Endothelial cell of umbilical vein (primary cell): ENCODE results near the gene PNPO. TPM values are rescaled to one million over a fixed set of nuclear protein-coding genes. Genes with fewer than 3 reads are reported as not detected.

ENCODE experiments used
- BruUV-seq: library from RNA; stranded (reverse); fragments of 400-500 nt; replicated peaks from 2 replicates; lab custom pipeline; 2021; lab: Mats Ljungman, UMichigan
- CTCF ChIA-PET: fragments of 300-600, 350-600 bp; sonication (Branson Sonifier 250); formaldehyde crosslinking; loops from one replicate; lab custom pipeline; 2021; ENCODE audit warnings: antibody characterized with exemption, inconsistent platforms; lab: Charles Lee
- POLR2A ChIA-PET: fragments of 300-600, 350-600 bp; sonication (Branson Sonifier 250); formaldehyde crosslinking; loops from one replicate; lab custom pipeline; 2021; ENCODE audit warnings: antibody characterized with exemption, inconsistent platforms; lab: Charles Lee
- DNase-seq: peaks from one replicate; pipeline ENCODE4 v3.0.0-alpha.2; 2011; ENCODE audit warnings: low read depth, low spot score
- FAIRE-seq: peaks from 2 replicates; lab custom pipeline; 2011; peaks lifted over from hg19 to GRCh38; lab: Jason Lieb, UNC
- H2AFZ ChIP-seq: 2 replicates; pipeline ENCODE4 v1.6.0; 2012; ENCODE audit warnings: low read depth, low read length, control low read depth, inconsistent platforms
- H3K27ac ChIP-seq: 2 replicates; pipeline ENCODE4 v1.5.1; 2011; ENCODE audit warnings: low read depth, mild to moderate bottlenecking, control low read depth, low read length, moderate library complexity; ENCODE audit not compliant: insufficient read depth
- H3K27me3 ChIP-seq, 2 experiments: 2 replicates each; pipeline versions ENCODE4 v1.6.0 to v1.6.1; 2011; ENCODE audit warnings: low read length in 2 of 2, mixed read lengths in 1 of 2; ENCODE audit not compliant: control insufficient read depth in 2 of 2, insufficient read depth in 2 of 2
- H3K36me3 ChIP-seq, 2 experiments: 2 replicates in 1 of 2; 3 replicates in 1 of 2; pipeline ENCODE4 v1.5.1; 2011; ENCODE audit warnings: low read length in 2 of 2, mild to moderate bottlenecking in 1 of 2, moderate library complexity in 1 of 2; ENCODE audit not compliant: control insufficient read depth in 2 of 2, insufficient read depth in 2 of 2; ENCODE audit errors: extremely low read depth in 1 of 2
- H3K4me1 ChIP-seq: 3 replicates; pipeline ENCODE4 v1.5.1; 2011; ENCODE audit warnings: mild to moderate bottlenecking, low read length; ENCODE audit not compliant: control insufficient read depth, insufficient read depth; ENCODE audit errors: extremely low read depth
- H3K4me2 ChIP-seq: 2 replicates; pipeline ENCODE4 v1.6.1; 2011; ENCODE audit warnings: low read length, control low read depth, mixed read lengths; ENCODE audit not compliant: insufficient read depth
- H3K4me3 ChIP-seq, 3 experiments: fragments of 200-600 bp in 1 of 3; sonication (generic), shearing (Covaris generic) in 1 of 3; replicated peaks in 1 of 3; 2 replicates each; pipeline ENCODE4 v1.5.1; 2011 to 2016; ENCODE audit warnings: control low read depth in 3 of 3, low read length in 3 of 3, mild to moderate bottlenecking in 2 of 3, inconsistent platforms in 1 of 3, low read depth in 1 of 3, moderate library complexity in 1 of 3; ENCODE audit not compliant: insufficient read depth in 1 of 3
- H3K79me2 ChIP-seq: 2 replicates; pipeline ENCODE4 v1.6.0; 2012; ENCODE audit warnings: low read length, inconsistent platforms; ENCODE audit not compliant: control insufficient read depth, insufficient read depth
- H3K9ac ChIP-seq: replicated peaks from 2 replicates; pipeline ENCODE3; 2011; ENCODE audit warnings: low read length, control low read depth; ENCODE audit not compliant: insufficient read depth; ENCODE audit errors: extremely low read depth
- H3K9me1 ChIP-seq: replicated peaks from 3 replicates; pipeline ENCODE4 v1.6.0; 2011; ENCODE audit warnings: mild to moderate bottlenecking, low read length; ENCODE audit not compliant: control insufficient read depth, insufficient read depth; ENCODE audit errors: extremely low read depth
- H3K9me3 ChIP-seq: replicated peaks from 2 replicates; pipeline ENCODE4 v1.5.1; 2012; ENCODE audit warnings: low read length, inconsistent platforms; ENCODE audit not compliant: control insufficient read depth, insufficient read depth
- H4K20me1 ChIP-seq: replicated peaks from 2 replicates; pipeline ENCODE3; 2011; ENCODE audit warnings: mild to moderate bottlenecking, low read length; ENCODE audit not compliant: control insufficient read depth, insufficient read depth; ENCODE audit errors: extremely low read depth
- CTCF ChIP-seq, 2 donors: IDR thresholded peaks; 1 replicate in 1 of 2; 2 replicates in 1 of 2; pipeline ENCODE4 v1.5.1; 2011; ENCODE audit warnings: low read length in 2 of 2, mild to moderate bottlenecking in 2 of 2, moderate library complexity in 2 of 2, control low read depth in 1 of 2, inconsistent platforms in 1 of 2, low read depth in 1 of 2; ENCODE audit not compliant: insufficient read depth in 1 of 2; ENCODE audit errors: extremely low read depth in 1 of 2
- EZH2 ChIP-seq: IDR thresholded peaks from 2 replicates; pipeline ENCODE4 v1.6.1; 2012; ENCODE audit warnings: borderline replicate concordance, low read depth, mild to moderate bottlenecking, moderate library complexity, low read length, inconsistent platforms; ENCODE audit not compliant: severe bottlenecking
- FOS ChIP-seq: IDR thresholded peaks from 2 replicates; pipeline ENCODE4 v1.6.1; 2011; ENCODE audit warnings: mild to moderate bottlenecking, low read length, moderate library complexity, borderline replicate concordance; ENCODE audit not compliant: insufficient read depth
- GATA2 ChIP-seq: IDR thresholded peaks from 2 replicates; pipeline ENCODE4 v1.7.0; 2011; ENCODE audit warnings: low read depth, mild to moderate bottlenecking, moderate library complexity, mixed read lengths, low read length; ENCODE audit not compliant: insufficient read length, insufficient read depth
- JUN ChIP-seq: IDR thresholded peaks from 2 replicates; pipeline ENCODE4 v1.6.1; 2011; ENCODE audit warnings: borderline replicate concordance, low read depth; ENCODE audit not compliant: insufficient read length, insufficient read depth
- MAX ChIP-seq: IDR thresholded peaks from 2 replicates; pipeline ENCODE4 v1.6.1; 2011; ENCODE audit not compliant: insufficient read depth, insufficient read length
- MYC ChIP-seq: IDR thresholded peaks from one replicate; pipeline ENCODE4 v1.6.1; 2011; ENCODE audit warnings: mild to moderate bottlenecking, low read depth, low read length
- POLR2A ChIP-seq: IDR thresholded peaks from 2 replicates; pipeline ENCODE4 v1.6.1; 2012; ENCODE audit warnings: low read depth, mild to moderate bottlenecking, control low read depth, low read length
- POLR2AphosphoS5 ChIP-seq: IDR thresholded peaks from 2 replicates; pipeline ENCODE4 v1.6.1; 2012; ENCODE audit warnings: low read depth, mild to moderate bottlenecking, control low read depth, low read length, moderate library complexity; ENCODE audit not compliant: insufficient read depth
- dilution Hi-C: fragments of 300-500 bp; cut with MboI; formaldehyde crosslinking; loops from one replicate; pipeline ENCODE4 v1.15.0; 2019; ENCODE audit warnings: low sequenced_read_pairs; ENCODE audit not compliant: extremely low pct_ligation_motif_present
- intact Hi-C: fragments of 100-400 bp; cut with micrococcal nuclease; formaldehyde crosslinking; loops from one replicate; pipeline ENCODE4 v1.10.0; 2022
- polyA plus RNA-seq, 4 experiments: library from polyadenylated mRNA; depleted of rRNA in 3 of 4; stranded (reverse) in 3 of 4; unstranded in 1 of 4; fragments of >200 nt; gene quantifications; 2 replicates each; pipeline versions ENCODE4 v1.2.1 to v1.2.3, GENCODE V29; 2011 to 2012; ENCODE audit warnings: missing spikeins in 1 of 4
- total RNA-seq: library from RNA; stranded (reverse); gene quantifications from 2 replicates; pipeline ENCODE4 v1.2.3, GENCODE V29; 2021

PNPO gene
- total and polyA plus RNA-seq, 2 donors (not counting 3 experiments of a cell fraction or from before 2014, with no cell fraction given): 19.7 to 22.0 TPM

GRCh38 chr17:47970725-47971499 lies 29.5 kb downstream of the PNPO start, which contains the start of gene CDK5RAP3:
TSS of gene CDK5RAP3 (plus strand) at chr17:47971113. CDS start at chr17:47971147, 34 bp downstream.
- ChIA-PET POLR2A (interaction anchor here (1.2 kb wide), 1 partner anchor 48 kb away, joined by 3 read pairs; no protein-coding TSS in a partner anchor), CTCF (interaction anchor here (0.5 to 15.7 kb wide), 30 partner anchors 8 to 1340 kb away, joined by 3 to 469 read pairs (median 4); partner anchors contain the start of genes CBX1, PNPO, PRR15L and SCRN2)
- dilution Hi-C loops: no loop called here
- no peaks in the 10 kb centered on the region for H3K79me2 ChIP-seq
- peak within 1 kb of the TSS; percentile 48 for H3K27ac ChIP-seq
- FAIRE-seq: peak; percentile 100
- H3K9me1 ChIP-seq: no peaks in the 10 kb centered on the region
- H4K20me1 ChIP-seq: no peaks in the 10 kb centered on the region
- DNase-seq: peak; percentile 100
- peaks cover 0 to 15% of the 10 kb centered on the region in 2 experiments for H3K36me3 ChIP-seq
- H3K4me1 ChIP-seq: peaks cover 6% of the 10 kb centered on the region
- H3K9ac ChIP-seq: peak within 1 kb of the TSS; percentile 54
- peak within 1 kb of the TSS; percentile 69 for H3K4me2 ChIP-seq
- H2AFZ ChIP-seq: peak within 1 kb of the TSS; percentile 93
- peak within 1 kb of the TSS; percentile 9 to 86 (median 55) for H3K4me3 ChIP-seq
- TSS peak; percentile 68 for BruUV-seq
- no peaks in the 10 kb centered on the region for H3K27me3 ChIP-seq
- no peak for TF ChIP-seq EZH2
- TF ChIP-seq FOS: no peak
- peak; percentile 97 to 99 for TF ChIP-seq CTCF (IDR thresholded peaks at IDR 0.05; ENCODE audit: extremely low read depth in 1 of 2, insufficient read depth in 1 of 2, low read depth in 1 of 2, low read length in 2 of 2)
- peak; percentile 53 for TF ChIP-seq MYC
- no peak for TF ChIP-seq JUN
- TF ChIP-seq POLR2AphosphoS5: peak; percentile 87
- no peak for TF ChIP-seq GATA2
- peak; percentile 72 for TF ChIP-seq MAX
- peak; percentile 81 for TF ChIP-seq POLR2A
- no peaks in the 10 kb centered on the region for H3K9me3 ChIP-seq
- intact Hi-C loops: loop anchor here (1.0 kb wide), 3 partner anchors 22 to 130 kb away; partner anchors contain the start of genes SCRN2 and SP2
